ENCODE results near the gene PARD3.

DNA sequence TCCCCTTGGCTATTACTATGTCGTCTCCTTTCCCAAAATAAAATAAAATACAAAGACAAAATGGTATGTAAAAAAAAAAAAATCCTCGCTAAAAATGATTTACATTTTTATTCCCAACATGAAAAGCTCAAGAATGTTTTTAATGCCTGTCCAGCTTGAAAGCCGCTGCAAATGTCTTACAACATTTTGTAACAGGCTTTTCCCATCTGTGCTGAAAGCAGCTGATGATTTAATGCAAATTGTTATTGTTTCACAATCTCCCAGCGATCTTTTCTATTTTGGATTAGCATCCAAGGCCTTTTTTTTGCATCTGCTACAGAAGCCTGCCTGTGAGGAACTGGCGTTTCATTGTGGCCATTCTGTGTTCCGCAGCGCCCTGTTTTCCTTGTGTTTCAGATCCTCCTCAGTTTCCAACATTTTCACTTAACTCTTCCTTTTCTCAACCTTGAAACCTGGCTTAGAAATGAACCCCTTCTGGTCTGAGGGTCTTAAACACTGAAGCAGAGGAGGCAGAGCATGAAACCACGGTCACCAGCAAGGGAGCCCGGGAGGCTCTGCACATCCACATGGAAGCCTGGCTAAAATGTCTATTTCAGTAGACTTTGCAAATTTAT lies 712.1 kb downstream of the PARD3 start:
- no peak for TF ChIP-seq POLR2A (IDR thresholded peaks at IDR 0.05)
- TF ChIP-seq, protein P1, sequence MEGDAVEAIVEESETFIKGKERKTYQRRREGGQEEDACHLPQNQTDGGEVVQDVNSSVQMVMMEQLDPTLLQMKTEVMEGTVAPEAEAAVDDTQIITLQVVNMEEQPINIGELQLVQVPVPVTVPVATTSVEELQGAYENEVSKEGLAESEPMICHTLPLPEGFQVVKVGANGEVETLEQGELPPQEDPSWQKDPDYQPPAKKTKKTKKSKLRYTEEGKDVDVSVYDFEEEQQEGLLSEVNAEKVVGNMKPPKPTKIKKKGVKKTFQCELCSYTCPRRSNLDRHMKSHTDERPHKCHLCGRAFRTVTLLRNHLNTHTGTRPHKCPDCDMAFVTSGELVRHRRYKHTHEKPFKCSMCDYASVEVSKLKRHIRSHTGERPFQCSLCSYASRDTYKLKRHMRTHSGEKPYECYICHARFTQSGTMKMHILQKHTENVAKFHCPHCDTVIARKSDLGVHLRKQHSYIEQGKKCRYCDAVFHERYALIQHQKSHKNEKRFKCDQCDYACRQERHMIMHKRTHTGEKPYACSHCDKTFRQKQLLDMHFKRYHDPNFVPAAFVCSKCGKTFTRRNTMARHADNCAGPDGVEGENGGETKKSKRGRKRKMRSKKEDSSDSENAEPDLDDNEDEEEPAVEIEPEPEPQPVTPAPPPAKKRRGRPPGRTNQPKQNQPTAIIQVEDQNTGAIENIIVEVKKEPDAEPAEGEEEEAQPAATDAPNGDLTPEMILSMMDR (IDR thresholded peaks at IDR 0.05) = no peak
